ENCODE results near the gene ERGIC2.

DNA sequence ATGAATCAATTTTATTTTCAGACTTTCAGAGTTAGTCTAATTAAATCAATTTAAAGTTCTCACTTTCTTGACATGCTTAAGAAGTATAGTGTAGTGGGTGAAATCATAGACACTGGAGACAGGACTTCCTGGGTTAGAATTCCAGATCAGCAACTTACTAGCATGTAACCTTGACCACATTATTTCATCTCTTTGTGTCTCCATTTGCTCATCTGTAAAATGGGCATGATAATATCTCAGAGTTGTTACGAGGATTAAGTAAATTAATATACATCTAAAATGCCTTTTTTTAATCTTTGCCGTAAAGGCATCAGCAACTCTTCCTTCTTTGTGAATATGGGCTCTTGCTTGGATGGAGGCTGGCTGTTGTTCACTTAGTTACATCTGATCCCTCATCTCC, 1.3 kb upstream of the ERGIC2 start:
- TF ChIP-seq, protein P1, sequence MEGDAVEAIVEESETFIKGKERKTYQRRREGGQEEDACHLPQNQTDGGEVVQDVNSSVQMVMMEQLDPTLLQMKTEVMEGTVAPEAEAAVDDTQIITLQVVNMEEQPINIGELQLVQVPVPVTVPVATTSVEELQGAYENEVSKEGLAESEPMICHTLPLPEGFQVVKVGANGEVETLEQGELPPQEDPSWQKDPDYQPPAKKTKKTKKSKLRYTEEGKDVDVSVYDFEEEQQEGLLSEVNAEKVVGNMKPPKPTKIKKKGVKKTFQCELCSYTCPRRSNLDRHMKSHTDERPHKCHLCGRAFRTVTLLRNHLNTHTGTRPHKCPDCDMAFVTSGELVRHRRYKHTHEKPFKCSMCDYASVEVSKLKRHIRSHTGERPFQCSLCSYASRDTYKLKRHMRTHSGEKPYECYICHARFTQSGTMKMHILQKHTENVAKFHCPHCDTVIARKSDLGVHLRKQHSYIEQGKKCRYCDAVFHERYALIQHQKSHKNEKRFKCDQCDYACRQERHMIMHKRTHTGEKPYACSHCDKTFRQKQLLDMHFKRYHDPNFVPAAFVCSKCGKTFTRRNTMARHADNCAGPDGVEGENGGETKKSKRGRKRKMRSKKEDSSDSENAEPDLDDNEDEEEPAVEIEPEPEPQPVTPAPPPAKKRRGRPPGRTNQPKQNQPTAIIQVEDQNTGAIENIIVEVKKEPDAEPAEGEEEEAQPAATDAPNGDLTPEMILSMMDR (IDR thresholded peaks at IDR 0.05), result no peak
- TF ChIP-seq EZH2 (IDR thresholded peaks at IDR 0.05; ENCODE audit: borderline replicate concordance, insufficient read depth, low read depth, low read length, poor library complexity, severe bottlenecking), result no peak
